HL-60 (cell line): Measurements from ENCODE around the gene CAV1.

Experiments
- DNase-seq, 2 experiments: peaks; one replicate each; pipeline ENCODE4 v3.0.0-alpha.2; 2010 to 2020; ENCODE audit warnings: low read depth in 1 of 2, low spot score in 1 of 2
- H3K27ac ChIP-seq: fragments of 250-450 bp; sonication (Bioruptor Pico); replicated peaks from 2 replicates; pipeline ENCODE4 v1.5.1; 2020; ENCODE audit warnings: mild to moderate bottlenecking, moderate library complexity
- H3K27me3 ChIP-seq: fragments of 250-450 bp; sonication (Bioruptor Pico); 2 replicates; pipeline ENCODE4 v1.5.1; 2021; ENCODE audit warnings: mild to moderate bottlenecking, moderate library complexity; ENCODE audit not compliant: insufficient read depth, poor library complexity, severe bottlenecking
- H3K4me3 ChIP-seq: replicated peaks from 2 replicates; pipeline ENCODE4 v1.5.1; 2011; ENCODE audit warnings: mild to moderate bottlenecking, control low read depth, low read length; ENCODE audit not compliant: insufficient read depth
- GABPA ChIP-seq: IDR thresholded peaks from 2 replicates; pipeline ENCODE4 v1.6.1; 2012; ENCODE audit warnings: low read depth
- POLR2AphosphoS5 ChIP-seq: IDR thresholded peaks from 2 replicates; pipeline ENCODE4 v1.6.1; 2012; ENCODE audit warnings: low read depth
- SPI1 ChIP-seq: IDR thresholded peaks from 2 replicates; pipeline ENCODE4 v1.6.1; 2012; ENCODE audit warnings: low read depth, mild to moderate bottlenecking, borderline replicate concordance
- TF ChIP-seq, protein P1 (sequence below): IDR thresholded peaks from one replicate; pipeline ENCODE4 v1.5.1; 2011; ENCODE audit warnings: low read length, control low read depth, inconsistent platforms; ENCODE audit not compliant: insufficient read depth
- TF ChIP-seq, protein P2 (sequence below): IDR thresholded peaks from 2 replicates; pipeline ENCODE4 v1.6.1; 2012; ENCODE audit warnings: low read depth; ENCODE audit not compliant: insufficient replicate concordance

CAV1 gene

DNA sequence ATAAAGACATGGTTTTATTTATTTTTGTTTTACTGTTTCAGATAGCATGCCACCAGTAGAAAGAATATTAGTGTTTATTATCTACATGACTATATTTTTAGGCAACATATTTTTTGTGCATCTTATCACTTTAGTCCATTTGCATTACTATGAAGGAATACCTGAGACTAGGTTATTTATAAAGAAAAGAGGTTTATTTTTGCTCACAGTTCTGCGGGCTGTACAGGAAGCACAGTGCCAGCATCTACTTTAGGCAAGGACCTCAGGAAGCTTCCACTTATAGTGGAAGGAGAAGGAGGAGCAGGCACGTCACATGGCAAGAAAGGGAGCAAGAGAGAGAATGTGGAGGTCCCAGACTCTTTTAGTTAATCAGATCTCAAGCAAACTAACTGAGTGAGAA is 19.6 kb upstream of the CAV1 start:
- Histone ChIP-seq H3K27me3 (peaks cover 12% of the 10 kb centered on the region), H3K4me3 (no peak overlapping the region), H3K27ac (no peak overlapping the region)
- TF ChIP-seq GABPA (no peak), SPI1 (no peak), POLR2AphosphoS5 (no peak)
- TF ChIP-seq, protein P1, sequence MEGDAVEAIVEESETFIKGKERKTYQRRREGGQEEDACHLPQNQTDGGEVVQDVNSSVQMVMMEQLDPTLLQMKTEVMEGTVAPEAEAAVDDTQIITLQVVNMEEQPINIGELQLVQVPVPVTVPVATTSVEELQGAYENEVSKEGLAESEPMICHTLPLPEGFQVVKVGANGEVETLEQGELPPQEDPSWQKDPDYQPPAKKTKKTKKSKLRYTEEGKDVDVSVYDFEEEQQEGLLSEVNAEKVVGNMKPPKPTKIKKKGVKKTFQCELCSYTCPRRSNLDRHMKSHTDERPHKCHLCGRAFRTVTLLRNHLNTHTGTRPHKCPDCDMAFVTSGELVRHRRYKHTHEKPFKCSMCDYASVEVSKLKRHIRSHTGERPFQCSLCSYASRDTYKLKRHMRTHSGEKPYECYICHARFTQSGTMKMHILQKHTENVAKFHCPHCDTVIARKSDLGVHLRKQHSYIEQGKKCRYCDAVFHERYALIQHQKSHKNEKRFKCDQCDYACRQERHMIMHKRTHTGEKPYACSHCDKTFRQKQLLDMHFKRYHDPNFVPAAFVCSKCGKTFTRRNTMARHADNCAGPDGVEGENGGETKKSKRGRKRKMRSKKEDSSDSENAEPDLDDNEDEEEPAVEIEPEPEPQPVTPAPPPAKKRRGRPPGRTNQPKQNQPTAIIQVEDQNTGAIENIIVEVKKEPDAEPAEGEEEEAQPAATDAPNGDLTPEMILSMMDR = no peak
- TF ChIP-seq, protein P2, sequence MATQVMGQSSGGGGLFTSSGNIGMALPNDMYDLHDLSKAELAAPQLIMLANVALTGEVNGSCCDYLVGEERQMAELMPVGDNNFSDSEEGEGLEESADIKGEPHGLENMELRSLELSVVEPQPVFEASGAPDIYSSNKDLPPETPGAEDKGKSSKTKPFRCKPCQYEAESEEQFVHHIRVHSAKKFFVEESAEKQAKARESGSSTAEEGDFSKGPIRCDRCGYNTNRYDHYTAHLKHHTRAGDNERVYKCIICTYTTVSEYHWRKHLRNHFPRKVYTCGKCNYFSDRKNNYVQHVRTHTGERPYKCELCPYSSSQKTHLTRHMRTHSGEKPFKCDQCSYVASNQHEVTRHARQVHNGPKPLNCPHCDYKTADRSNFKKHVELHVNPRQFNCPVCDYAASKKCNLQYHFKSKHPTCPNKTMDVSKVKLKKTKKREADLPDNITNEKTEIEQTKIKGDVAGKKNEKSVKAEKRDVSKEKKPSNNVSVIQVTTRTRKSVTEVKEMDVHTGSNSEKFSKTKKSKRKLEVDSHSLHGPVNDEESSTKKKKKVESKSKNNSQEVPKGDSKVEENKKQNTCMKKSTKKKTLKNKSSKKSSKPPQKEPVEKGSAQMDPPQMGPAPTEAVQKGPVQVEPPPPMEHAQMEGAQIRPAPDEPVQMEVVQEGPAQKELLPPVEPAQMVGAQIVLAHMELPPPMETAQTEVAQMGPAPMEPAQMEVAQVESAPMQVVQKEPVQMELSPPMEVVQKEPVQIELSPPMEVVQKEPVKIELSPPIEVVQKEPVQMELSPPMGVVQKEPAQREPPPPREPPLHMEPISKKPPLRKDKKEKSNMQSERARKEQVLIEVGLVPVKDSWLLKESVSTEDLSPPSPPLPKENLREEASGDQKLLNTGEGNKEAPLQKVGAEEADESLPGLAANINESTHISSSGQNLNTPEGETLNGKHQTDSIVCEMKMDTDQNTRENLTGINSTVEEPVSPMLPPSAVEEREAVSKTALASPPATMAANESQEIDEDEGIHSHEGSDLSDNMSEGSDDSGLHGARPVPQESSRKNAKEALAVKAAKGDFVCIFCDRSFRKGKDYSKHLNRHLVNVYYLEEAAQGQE = no peak
- DNase-seq = no peak

DNA sequence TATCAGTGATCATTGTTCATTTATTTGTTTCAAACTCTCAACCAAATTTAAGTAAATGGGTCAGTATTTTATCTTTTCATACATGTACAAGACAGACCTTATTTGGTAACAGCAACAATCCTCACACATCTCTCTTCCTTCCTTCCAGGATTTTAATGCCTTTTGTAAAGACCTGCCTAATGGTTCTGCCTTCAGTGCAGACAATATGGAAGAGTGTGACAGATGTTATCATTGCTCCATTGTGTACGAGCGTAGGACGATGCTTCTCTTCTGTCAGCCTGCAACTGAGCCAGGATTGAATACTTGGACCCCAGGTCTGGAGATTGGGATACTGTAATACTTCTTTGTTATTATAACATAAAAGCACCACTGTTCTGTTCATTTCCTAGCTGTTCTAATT is 19.0 kb upstream of the CAV1 start:
- H3K27ac ChIP-seq = no peak overlapping the region
- H3K4me3 ChIP-seq = no peak overlapping the region
- no peak for TF ChIP-seq POLR2AphosphoS5
- no peak for TF ChIP-seq SPI1
- DNase-seq = no peak
- H3K27me3 ChIP-seq = peaks cover 13% of the 10 kb centered on the region

DNA sequence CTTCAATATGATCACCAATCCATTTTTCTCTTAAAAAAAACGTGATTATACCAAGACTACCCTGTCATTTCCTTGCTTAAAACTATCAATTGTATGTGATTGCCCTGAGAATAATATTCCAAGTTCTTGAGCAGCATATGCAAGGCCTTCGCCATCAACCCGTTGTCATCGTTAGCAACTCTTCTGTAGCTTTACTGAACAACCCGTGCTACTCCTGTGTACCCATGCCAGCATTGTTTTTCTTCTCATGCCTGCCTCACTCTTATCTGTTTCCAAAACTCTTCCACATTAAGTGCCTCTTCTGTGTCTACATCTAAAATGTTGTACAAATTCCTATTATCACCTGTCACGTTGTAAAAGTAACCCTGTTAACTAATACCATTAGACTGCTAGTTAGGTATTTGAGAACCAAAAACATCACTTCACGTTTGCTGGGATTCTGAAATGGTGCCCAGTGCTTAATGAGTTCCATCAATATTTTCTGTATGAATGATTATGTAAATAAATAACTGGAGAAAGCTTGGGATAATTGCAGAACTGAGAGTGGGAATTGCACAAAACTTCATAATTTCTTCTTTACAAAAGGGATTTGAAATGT is 14.8 kb upstream of the CAV1 start:
- no peak for TF ChIP-seq SPI1
- TF ChIP-seq, protein P1 = no peak
- TF ChIP-seq, protein P2 = no peak
- no peak for TF ChIP-seq POLR2AphosphoS5
- TF ChIP-seq GABPA = no peak
- Histone ChIP-seq H3K4me3 (no peak overlapping the region), H3K27ac (no peak overlapping the region), H3K27me3 (peaks cover 5% of the 10 kb centered on the region)
- no peak for DNase-seq

GRCh38 chr7:116510795-116511194 is 14.0 kb upstream of the CAV1 start:
- TF ChIP-seq, protein P1 = no peak
- TF ChIP-seq, protein P2 = no peak
- TF ChIP-seq GABPA (no peak), SPI1 (no peak), POLR2AphosphoS5 (no peak)
- Histone ChIP-seq H3K27me3 (peaks cover 5% of the 10 kb centered on the region), H3K27ac (no peak overlapping the region), H3K4me3 (no peak overlapping the region)
- no peak for DNase-seq
